ENCODE measurements around the gene LIG3. TPM values are rescaled to one million over a fixed set of nuclear protein-coding genes. Genes with fewer than 3 reads are reported as not detected.

LIG3 gene
- total RNA-seq, 1 donor from 2014 or later: 16.5 TPM

- Histone ChIP-seq H3K9me3 (replicated peaks) (no peaks in the 10 kb centered on the region), H3K36me3 (peaks cover 14% of the 10 kb centered on the region), H3K27ac (replicated peaks) (peak overlapping the region; percentile 99), H3K27me3 (ENCODE audit: low read depth) (no peaks in the 10 kb centered on the region), H3K4me3 (peak overlapping the region; percentile 99), H3K4me1 (peaks cover 45% of the 10 kb centered on the region)
- intact Hi-C loops (cut with micrococcal nuclease): no loop called here
- DNase-seq: no peak
- no peak for TF ChIP-seq CTCF (IDR thresholded peaks at IDR 0.05; ENCODE audit: borderline replicate concordance)
Measured at GRCh38 chr17:34981538-34982241, 1.4 kb downstream of the LIG3 start.

DNA sequence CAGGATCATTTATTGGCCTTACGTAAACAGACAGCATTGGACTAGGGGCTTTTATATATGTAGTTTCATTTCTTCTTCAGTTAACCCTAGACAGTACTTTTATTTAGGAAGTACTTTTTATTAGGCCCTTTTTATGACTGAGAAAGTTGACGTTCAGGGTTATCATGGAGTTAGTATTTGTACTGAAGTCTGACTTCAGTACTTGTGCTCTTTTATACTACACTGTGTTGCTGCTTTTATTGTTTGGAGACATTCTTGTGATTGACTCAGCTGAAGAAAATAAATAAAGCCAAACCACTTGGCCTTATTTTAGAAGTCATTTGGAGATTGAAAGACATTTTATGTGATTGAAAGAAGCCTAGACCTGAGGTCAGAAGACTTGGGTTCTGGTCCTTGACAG lies 6.9 kb downstream of the LIG3 start:
- intact Hi-C loops (cut with micrococcal nuclease): no loop called here
- no peak for TF ChIP-seq CTCF (IDR thresholded peaks at IDR 0.05; ENCODE audit: borderline replicate concordance)
- no peak overlapping the region for H3K4me3 ChIP-seq
- H3K27ac ChIP-seq (replicated peaks): no peak overlapping the region
- no peaks in the 10 kb centered on the region for H3K27me3 ChIP-seq (ENCODE audit: low read depth)
- no peak for DNase-seq
- no peaks in the 10 kb centered on the region for H3K9me3 ChIP-seq (replicated peaks)
- peaks cover 56% of the 10 kb centered on the region for H3K36me3 ChIP-seq
- peaks cover 30% of the 10 kb centered on the region for H3K4me1 ChIP-seq

DNA sequence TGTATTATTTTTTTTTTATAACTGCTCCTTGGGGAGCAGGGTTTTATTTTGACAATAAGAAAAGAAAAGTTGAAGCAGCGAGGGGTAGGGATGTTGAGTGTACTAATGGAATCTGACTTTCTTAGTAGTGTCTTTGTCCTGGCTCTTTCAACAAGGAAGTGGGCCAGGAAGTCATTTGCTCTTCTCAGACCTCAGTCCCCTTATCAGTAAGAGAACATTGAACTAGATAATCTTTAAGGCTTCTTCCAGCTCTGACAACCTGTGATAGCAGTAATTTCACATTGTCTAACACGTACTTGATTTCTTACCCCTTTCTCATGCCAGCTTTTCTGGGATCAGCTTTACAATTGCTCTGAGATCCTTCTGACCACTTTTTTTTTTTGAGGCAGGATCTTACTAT lies 8.3 kb downstream of the LIG3 start:
- Histone ChIP-seq H3K4me1 (peaks cover 16% of the 10 kb centered on the region), H3K27me3 (ENCODE audit: low read depth) (no peaks in the 10 kb centered on the region), H3K4me3 (no peak overlapping the region), H3K27ac (replicated peaks) (no peak overlapping the region), H3K9me3 (replicated peaks) (no peaks in the 10 kb centered on the region), H3K36me3 (peaks cover 68% of the 10 kb centered on the region)
- no peak for DNase-seq
- no peak for TF ChIP-seq CTCF (IDR thresholded peaks at IDR 0.05; ENCODE audit: borderline replicate concordance)
- intact Hi-C loops (cut with micrococcal nuclease): no loop called here

DNA sequence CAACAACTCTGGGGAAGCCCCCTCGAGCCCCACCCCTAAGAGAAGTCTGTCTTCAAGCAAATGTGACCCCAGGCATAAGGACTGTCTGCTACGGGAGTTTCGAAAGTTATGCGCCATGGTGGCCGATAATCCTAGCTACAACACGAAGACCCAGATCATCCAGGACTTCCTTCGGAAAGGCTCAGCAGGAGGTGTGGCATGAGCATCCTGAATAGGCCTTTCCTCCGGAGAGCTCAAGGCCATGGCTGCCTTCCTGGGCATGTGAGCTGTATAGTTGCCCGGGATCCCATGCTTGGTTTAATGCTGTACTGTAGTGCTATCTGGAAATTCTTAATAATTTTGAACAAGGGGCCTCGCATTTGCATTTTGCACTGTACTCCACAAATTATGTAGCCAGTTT lies 9.2 kb downstream of the LIG3 start:
- intact Hi-C loops (cut with micrococcal nuclease): no loop called here
- Histone ChIP-seq H3K36me3 (peaks cover 74% of the 10 kb centered on the region), H3K27me3 (ENCODE audit: low read depth) (no peaks in the 10 kb centered on the region), H3K9me3 (replicated peaks) (no peaks in the 10 kb centered on the region), H3K4me1 (peaks cover 16% of the 10 kb centered on the region), H3K4me3 (no peak overlapping the region), H3K27ac (replicated peaks) (no peak overlapping the region)
- TF ChIP-seq CTCF (IDR thresholded peaks at IDR 0.05; ENCODE audit: borderline replicate concordance): no peak
- no peak for DNase-seq

DNA sequence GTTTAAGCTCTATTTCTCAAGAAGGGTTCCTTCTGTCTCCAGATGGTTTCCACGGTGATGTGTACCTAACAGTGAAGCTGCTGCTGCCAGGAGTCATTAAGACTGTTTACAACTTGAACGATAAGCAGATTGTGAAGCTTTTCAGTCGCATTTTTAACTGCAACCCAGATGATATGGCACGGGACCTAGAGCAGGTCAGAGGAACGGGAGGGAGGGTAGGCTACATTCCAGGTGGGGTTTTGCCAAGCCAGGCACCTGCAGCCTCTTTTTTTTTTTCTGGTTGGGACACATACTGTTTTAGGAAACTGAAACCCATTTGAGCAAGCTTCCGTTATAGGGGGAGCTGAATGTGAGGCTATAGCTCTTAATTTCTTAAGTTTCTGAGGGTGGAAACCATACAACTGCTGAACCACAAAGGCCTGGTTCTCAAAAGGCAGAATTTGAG lies 10.6 kb downstream of the LIG3 start:
- H3K27me3 ChIP-seq (ENCODE audit: low read depth): no peaks in the 10 kb centered on the region
- H3K4me3 ChIP-seq: no peak overlapping the region
- H3K36me3 ChIP-seq: peaks cover 83% of the 10 kb centered on the region
- H3K27ac ChIP-seq (replicated peaks): peak overlapping the region; percentile 49
- H3K4me1 ChIP-seq: peaks cover 12% of the 10 kb centered on the region
- no peak for DNase-seq
- H3K9me3 ChIP-seq (replicated peaks): no peaks in the 10 kb centered on the region
- intact Hi-C loops (cut with micrococcal nuclease): loop anchor here (5.0 to 10.0 kb wide), 2 partner anchors 34 to 134 kb away; partner anchors contain the start of gene FNDC8
- TF ChIP-seq CTCF (IDR thresholded peaks at IDR 0.05; ENCODE audit: borderline replicate concordance): no peak

All from left ventricle myocardium inferior (tissue), 1 donor.